ENCODE data around the gene KRT13. TPM values are rescaled to one million over a fixed set of nuclear protein-coding genes. Genes with fewer than 3 reads are reported as not detected.
A peak's percentile ranks its signal among the peaks of the same experiment; 100 is the strongest.

Gene KRT13
- total RNA-seq, 2 donors from 2014 or later = not detected

DNA sequence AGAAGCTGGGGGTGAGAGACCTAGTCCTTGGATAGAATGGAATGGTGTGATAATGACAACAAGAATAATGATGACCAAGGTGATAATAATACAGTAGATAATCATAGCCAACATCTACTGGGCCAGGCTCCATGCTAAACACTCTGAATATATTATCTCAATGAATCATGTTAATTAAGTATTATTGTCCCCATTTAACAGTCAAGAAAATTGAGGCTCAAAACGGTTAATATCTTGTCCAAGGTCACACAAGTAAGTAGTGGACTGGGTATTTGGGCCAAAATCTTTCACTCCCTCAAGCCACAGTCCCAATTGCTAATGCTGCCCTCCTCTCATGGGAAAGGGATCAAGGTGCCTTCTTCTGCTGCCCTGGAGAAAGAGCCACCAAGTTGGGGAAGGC lies 26.6 kb upstream of the KRT13 start:
- DNase-seq (ENCODE audit: low spot score) = no peak
- Histone ChIP-seq H3K4me1 (peaks cover 0 to 15% of the 10 kb centered on the region in 2 donors), H3K27ac (no peak overlapping the region), H3K9me3 (no peaks in the 10 kb centered on the region), H3K27me3 (peaks cover 13% of the 10 kb centered on the region in 2 donors), H3K4me3 (no peak overlapping the region), H3K36me3 (no peaks in the 10 kb centered on the region)
- TF ChIP-seq, protein P1, sequence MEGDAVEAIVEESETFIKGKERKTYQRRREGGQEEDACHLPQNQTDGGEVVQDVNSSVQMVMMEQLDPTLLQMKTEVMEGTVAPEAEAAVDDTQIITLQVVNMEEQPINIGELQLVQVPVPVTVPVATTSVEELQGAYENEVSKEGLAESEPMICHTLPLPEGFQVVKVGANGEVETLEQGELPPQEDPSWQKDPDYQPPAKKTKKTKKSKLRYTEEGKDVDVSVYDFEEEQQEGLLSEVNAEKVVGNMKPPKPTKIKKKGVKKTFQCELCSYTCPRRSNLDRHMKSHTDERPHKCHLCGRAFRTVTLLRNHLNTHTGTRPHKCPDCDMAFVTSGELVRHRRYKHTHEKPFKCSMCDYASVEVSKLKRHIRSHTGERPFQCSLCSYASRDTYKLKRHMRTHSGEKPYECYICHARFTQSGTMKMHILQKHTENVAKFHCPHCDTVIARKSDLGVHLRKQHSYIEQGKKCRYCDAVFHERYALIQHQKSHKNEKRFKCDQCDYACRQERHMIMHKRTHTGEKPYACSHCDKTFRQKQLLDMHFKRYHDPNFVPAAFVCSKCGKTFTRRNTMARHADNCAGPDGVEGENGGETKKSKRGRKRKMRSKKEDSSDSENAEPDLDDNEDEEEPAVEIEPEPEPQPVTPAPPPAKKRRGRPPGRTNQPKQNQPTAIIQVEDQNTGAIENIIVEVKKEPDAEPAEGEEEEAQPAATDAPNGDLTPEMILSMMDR (IDR thresholded peaks at IDR 0.05) = no peak

DNA sequence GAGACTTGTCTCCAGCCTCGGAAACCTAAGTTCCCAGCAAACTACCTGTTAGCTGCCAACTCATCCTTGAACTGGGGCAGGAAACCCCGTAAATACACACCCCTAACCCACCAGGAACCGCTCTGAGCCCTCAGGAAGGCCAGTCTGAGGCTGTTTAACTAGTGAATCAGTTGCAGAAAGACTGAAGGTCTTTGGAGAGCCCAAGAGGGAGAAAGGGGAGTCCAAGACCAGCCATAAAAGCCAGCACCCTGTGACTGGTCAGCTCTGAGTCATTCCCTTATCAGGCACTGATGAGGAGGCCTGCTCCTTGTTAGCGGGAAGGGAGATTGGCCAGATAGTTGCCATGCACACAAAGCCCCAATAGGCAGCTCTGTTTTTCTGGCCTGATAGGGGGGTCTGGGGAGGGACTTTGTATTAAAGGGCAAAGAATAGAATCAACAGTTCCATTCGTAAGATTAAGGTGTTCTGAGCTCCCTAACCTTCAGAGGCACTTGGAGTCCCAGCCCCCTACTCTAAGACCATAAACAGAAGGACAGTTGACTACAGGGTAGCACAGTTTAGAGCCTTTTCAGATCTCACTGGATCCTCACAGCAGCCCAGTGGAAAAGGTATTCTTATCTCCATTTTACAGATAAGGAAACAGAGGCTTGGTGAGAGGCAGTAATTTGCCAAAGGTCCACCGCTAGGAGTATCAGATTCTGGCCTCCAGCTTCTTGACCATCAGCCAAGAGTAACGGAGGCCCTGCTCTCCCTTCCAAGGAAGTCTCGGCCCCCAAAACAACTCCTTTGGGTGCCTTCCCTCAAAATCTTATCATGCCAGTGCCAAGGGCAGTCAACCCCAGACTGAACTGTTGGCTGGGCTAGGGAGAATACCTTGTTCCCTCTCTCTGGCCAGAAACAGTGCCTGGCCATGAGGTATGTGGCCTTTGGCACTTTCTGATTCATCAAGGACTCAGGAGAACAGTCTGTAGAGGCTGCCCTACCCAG lies 24.9 kb upstream of the KRT13 start:
- H3K27me3 ChIP-seq = peaks cover 13 to 17% of the 10 kb centered on the region in 2 donors
- H3K4me3 ChIP-seq = no peak overlapping the region
- no peak overlapping the region for H3K27ac ChIP-seq
- TF ChIP-seq, protein P1 (IDR thresholded peaks at IDR 0.05) = no peak
- no peak for DNase-seq (ENCODE audit: low spot score)
- no peaks in the 10 kb centered on the region for H3K9me3 ChIP-seq
- peaks cover 0 to 15% of the 10 kb centered on the region in 2 donors for H3K4me1 ChIP-seq
- no peaks in the 10 kb centered on the region for H3K36me3 ChIP-seq

DNA sequence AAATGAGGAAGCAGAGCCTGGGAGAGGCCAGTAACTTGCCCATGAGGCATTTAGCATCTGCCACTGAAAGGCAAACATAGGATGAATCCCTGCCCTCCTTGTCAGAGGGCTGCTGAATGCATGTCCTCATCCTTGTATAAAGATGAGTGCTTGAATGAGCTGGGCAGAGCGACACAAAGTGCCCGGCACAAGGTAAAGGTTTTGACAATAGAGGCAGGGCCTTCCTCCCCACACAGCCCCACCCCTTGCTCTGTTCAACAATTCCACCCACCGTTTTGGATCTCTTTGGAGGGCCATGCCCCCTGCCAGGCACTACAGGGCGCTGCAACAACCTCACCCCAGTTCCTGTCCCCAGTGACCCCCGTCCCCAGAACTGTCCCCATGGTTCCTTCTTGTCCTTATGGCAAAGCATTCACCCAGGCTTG lies 24.1 kb upstream of the KRT13 start:
- peaks cover 0 to 15% of the 10 kb centered on the region in 2 donors for H3K4me1 ChIP-seq
- H3K27me3 ChIP-seq = peaks cover 13 to 17% of the 10 kb centered on the region in 2 donors
- H3K36me3 ChIP-seq = no peaks in the 10 kb centered on the region
- no peak overlapping the region for H3K4me3 ChIP-seq
- H3K27ac ChIP-seq = no peak overlapping the region
- no peak for DNase-seq (ENCODE audit: low spot score)
- TF ChIP-seq, protein P1 (IDR thresholded peaks at IDR 0.05) = no peak
- H3K9me3 ChIP-seq = no peaks in the 10 kb centered on the region

DNA sequence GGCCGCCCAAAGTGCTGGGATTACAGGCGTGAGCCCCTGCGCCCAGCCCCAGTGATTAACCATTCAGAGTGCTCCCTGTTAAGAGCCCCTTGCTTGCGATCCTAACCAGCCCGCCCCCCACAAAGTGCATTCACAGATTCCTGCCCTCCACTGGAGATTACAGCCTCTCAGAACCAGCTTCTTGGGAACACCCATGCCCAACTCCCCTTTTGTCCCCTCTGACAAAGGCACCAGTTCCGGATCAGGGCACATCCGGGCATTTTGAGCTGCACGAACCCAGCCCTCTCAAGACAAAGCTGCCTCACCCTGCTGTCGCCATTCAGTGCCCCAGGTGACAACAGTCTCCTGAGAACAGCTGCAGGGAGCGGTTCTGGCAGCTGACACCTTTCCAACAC lies 23.5 kb upstream of the KRT13 start:
- TF ChIP-seq, protein P1 (IDR thresholded peaks at IDR 0.05) = no peak
- Histone ChIP-seq H3K27me3 (peaks cover 13 to 17% of the 10 kb centered on the region in 2 donors), H3K4me3 (no peak overlapping the region)

DNA sequence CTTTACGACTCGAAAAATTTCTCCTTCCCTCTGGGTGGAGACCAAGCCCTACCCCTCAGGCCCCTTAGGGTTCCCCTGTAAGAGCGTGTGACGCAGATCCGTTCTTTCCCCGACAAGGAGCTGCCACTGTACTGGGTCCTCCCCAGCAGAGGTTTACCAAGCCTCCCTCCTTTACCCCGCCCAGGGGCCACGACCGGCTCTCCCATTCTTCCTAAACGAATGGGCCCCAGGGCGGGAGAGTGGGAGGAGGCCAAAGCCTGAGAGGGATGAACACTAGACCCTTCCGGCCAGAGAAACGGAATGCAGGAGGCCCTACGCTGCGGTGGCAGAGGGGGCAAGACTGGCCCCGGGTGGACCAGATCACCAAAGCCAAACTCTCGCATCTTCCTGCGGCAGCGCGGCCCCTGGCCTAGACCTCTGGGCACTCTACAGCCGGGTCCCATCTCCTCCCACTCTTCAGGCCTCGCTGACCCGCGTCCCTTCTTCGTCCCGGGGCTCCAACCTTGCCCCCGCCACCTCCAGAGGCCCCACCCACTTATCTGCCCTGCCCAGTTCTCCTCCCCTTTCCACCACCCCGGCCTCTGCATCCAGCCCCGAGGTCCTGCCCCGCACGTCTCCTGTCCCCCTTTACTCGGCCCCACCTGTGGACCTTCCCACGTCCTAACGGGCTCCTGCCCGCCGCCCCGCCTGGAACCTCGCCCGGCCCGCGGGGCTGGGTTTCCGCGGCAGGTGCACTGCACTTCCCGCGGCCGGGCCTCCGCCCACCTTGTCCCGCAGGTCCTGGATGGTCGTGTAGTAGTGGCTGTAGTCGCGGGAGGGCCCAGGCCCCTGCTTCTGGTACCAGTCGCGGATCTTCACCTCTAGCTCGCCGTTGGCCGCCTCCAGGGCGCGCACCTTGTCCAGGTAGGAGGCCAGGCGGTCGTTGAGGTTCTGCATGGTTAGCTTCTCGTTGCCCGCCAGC lies 21.9 kb upstream of the KRT13 start:
- Histone ChIP-seq H3K27me3 (peaks cover 13 to 17% of the 10 kb centered on the region in 2 donors), H3K4me3 (peak overlapping the region in 1 of 2 donors; percentile 34), H3K9me3 (no peaks in the 10 kb centered on the region), H3K36me3 (no peaks in the 10 kb centered on the region), H3K27ac (peak overlapping the region in 1 of 2 donors; percentile 11), H3K4me1 (peaks cover 0 to 15% of the 10 kb centered on the region in 2 donors)
- DNase-seq (ENCODE audit: low spot score) = no peak
- TF ChIP-seq, protein P1 (IDR thresholded peaks at IDR 0.05) = no peak

More for the DNA sequence above, 23.5 kb upstream of the KRT13 start:
- Histone ChIP-seq H3K27ac (no peak overlapping the region), H3K4me1 (peaks cover 0 to 15% of the 10 kb centered on the region in 2 donors), H3K9me3 (no peaks in the 10 kb centered on the region), H3K36me3 (no peaks in the 10 kb centered on the region)
- DNase-seq (ENCODE audit: low spot score) = no peak
